Measurements from ENCODE around the gene IL1RAPL2. TPM values are rescaled to one million over a fixed set of nuclear protein-coding genes. Genes with fewer than 3 reads are reported as not detected.
"Not testable (repeated sequence)": the region's sequence is repeated elsewhere in the genome, so short reads cannot be mapped to it uniquely, and the experiment has no call there.

IL1RAPL2 gene
- polyA plus RNA-seq, 1 donor from 2014 or later = not detected

GRCh38 chrX:104647084-104647483 lies 81.1 kb downstream of the IL1RAPL2 start:
- peaks cover 2 to 4% (median 3%) of the 10 kb centered on the region in 3 donors for H3K9me3 Mint-ChIP-seq
- no peaks in the 10 kb centered on the region for H3K36me3 Mint-ChIP-seq

GRCh38 chrX:104659005-104659744 lies 93.2 kb downstream of the IL1RAPL2 start:
- H3K27me3 Mint-ChIP-seq = no peaks in the 10 kb centered on the region
- peaks cover 0 to 1% (median 0%) of the 10 kb centered on the region in 3 donors for H3K9me3 Mint-ChIP-seq
- no peak overlapping the region for H3K27ac Mint-ChIP-seq
- no peaks in the 10 kb centered on the region for H3K4me1 Mint-ChIP-seq
- H3K4me3 Mint-ChIP-seq = no peak overlapping the region
- H3K36me3 Mint-ChIP-seq = no peaks in the 10 kb centered on the region

More at GRCh38 chrX:104647084-104647483, 81.1 kb downstream of the IL1RAPL2 start:
- peak overlapping the region in 1 of 4 donors; percentile 79 for H3K4me3 Mint-ChIP-seq
- H3K4me1 Mint-ChIP-seq = no peaks in the 10 kb centered on the region
- H3K27ac Mint-ChIP-seq = no peak overlapping the region
- H3K27me3 Mint-ChIP-seq = peaks cover 1% of the 10 kb centered on the region

GRCh38 chrX:104660092-104660491 lies 94.1 kb downstream of the IL1RAPL2 start:
- no peaks in the 10 kb centered on the region for H3K36me3 Mint-ChIP-seq
- no peaks in the 10 kb centered on the region for H3K27me3 Mint-ChIP-seq
- H3K27ac Mint-ChIP-seq = no peak overlapping the region
- H3K4me1 Mint-ChIP-seq = no peaks in the 10 kb centered on the region
- H3K9me3 Mint-ChIP-seq = peaks cover 0 to 3% (median 0%) of the 10 kb centered on the region in 3 donors
- H3K4me3 Mint-ChIP-seq = no peak overlapping the region

- no peaks in the 10 kb centered on the region for H3K4me1 Mint-ChIP-seq
- H3K36me3 Mint-ChIP-seq = no peaks in the 10 kb centered on the region
- H3K9me3 Mint-ChIP-seq = peaks cover 0 to 3% (median 0%) of the 10 kb centered on the region in 3 donors
- H3K4me3 Mint-ChIP-seq = no peak overlapping the region
- no peak overlapping the region for H3K27ac Mint-ChIP-seq
- no peaks in the 10 kb centered on the region for H3K27me3 Mint-ChIP-seq
Observed at GRCh38 chrX:104662694-104663093, 96.7 kb downstream of the IL1RAPL2 start.

GRCh38 chrX:104665691-104666090 lies 99.7 kb downstream of the IL1RAPL2 start:
- no peak overlapping the region for H3K27ac Mint-ChIP-seq
- H3K36me3 Mint-ChIP-seq = no peaks in the 10 kb centered on the region
- H3K4me1 Mint-ChIP-seq = peaks cover 0 to 3% (median 0%) of the 10 kb centered on the region in 3 donors
- H3K4me3 Mint-ChIP-seq = no peak overlapping the region
- peaks cover 0 to 3% (median 0%) of the 10 kb centered on the region in 3 donors for H3K9me3 Mint-ChIP-seq
- no peaks in the 10 kb centered on the region for H3K27me3 Mint-ChIP-seq

GRCh38 chrX:104668550-104668949 lies 102.6 kb downstream of the IL1RAPL2 start:
- H3K4me3 Mint-ChIP-seq = no peak overlapping the region
- peaks cover 0 to 3% (median 0%) of the 10 kb centered on the region in 3 donors for H3K9me3 Mint-ChIP-seq
- H3K27me3 Mint-ChIP-seq = no peaks in the 10 kb centered on the region
- H3K27ac Mint-ChIP-seq = no peak overlapping the region
- H3K4me1 Mint-ChIP-seq = peaks cover 0 to 3% (median 0%) of the 10 kb centered on the region in 3 donors
- H3K36me3 Mint-ChIP-seq = no peaks in the 10 kb centered on the region

- Mint-ChIP-seq H3K4me1 (peaks cover 0 to 3% (median 0%) of the 10 kb centered on the region in 3 donors), H3K27ac (no peak overlapping the region), H3K27me3 (no peaks in the 10 kb centered on the region), H3K9me3 (peaks cover 0 to 3% (median 0%) of the 10 kb centered on the region in 3 donors), H3K36me3 (no peaks in the 10 kb centered on the region), H3K4me3 (no peak overlapping the region)
Observed at GRCh38 chrX:104669063-104669462, 103.1 kb downstream of the IL1RAPL2 start.

GRCh38 chrX:104670051-104670450 lies 104.1 kb downstream of the IL1RAPL2 start:
- peaks cover 0 to 3% (median 0%) of the 10 kb centered on the region in 3 donors for H3K4me1 Mint-ChIP-seq
- no peak overlapping the region for H3K27ac Mint-ChIP-seq
- H3K27me3 Mint-ChIP-seq = no peaks in the 10 kb centered on the region
- no peak overlapping the region for H3K4me3 Mint-ChIP-seq
- H3K9me3 Mint-ChIP-seq = peaks cover 0 to 2% (median 0%) of the 10 kb centered on the region in 3 donors
- no peaks in the 10 kb centered on the region for H3K36me3 Mint-ChIP-seq

- not testable (repeated sequence) for H3K27ac Mint-ChIP-seq, H3K4me3 Mint-ChIP-seq, H3K9me3 Mint-ChIP-seq, H3K4me1 Mint-ChIP-seq, H3K36me3 Mint-ChIP-seq, H3K27me3 Mint-ChIP-seq
Observed at GRCh38 chrX:104677517-104677916, 111.5 kb downstream of the IL1RAPL2 start.

- Mint-ChIP-seq H3K36me3 (no peaks in the 10 kb centered on the region), H3K27ac (no peak overlapping the region)
Observed at GRCh38 chrX:104679175-104679574, 113.2 kb downstream of the IL1RAPL2 start.

GRCh38 chrX:104681214-104681613 lies 115.2 kb downstream of the IL1RAPL2 start:
- no peaks in the 10 kb centered on the region for H3K27me3 Mint-ChIP-seq
- H3K9me3 Mint-ChIP-seq = peaks cover 0 to 5% (median 0%) of the 10 kb centered on the region in 3 donors
- H3K27ac Mint-ChIP-seq = no peak overlapping the region
- no peak overlapping the region for H3K4me3 Mint-ChIP-seq
- H3K36me3 Mint-ChIP-seq = no peaks in the 10 kb centered on the region
- H3K4me1 Mint-ChIP-seq = no peaks in the 10 kb centered on the region

More at GRCh38 chrX:104679175-104679574, 113.2 kb downstream of the IL1RAPL2 start:
- peaks cover 0 to 3% (median 0%) of the 10 kb centered on the region in 3 donors for H3K9me3 Mint-ChIP-seq
- no peaks in the 10 kb centered on the region for H3K4me1 Mint-ChIP-seq
- no peaks in the 10 kb centered on the region for H3K27me3 Mint-ChIP-seq
- no peak overlapping the region for H3K4me3 Mint-ChIP-seq

GRCh38 chrX:104684077-104684476 lies 118.1 kb downstream of the IL1RAPL2 start:
- H3K9me3 Mint-ChIP-seq = peaks cover 0 to 2% (median 0%) of the 10 kb centered on the region in 3 donors
- H3K4me1 Mint-ChIP-seq = no peaks in the 10 kb centered on the region
- no peaks in the 10 kb centered on the region for H3K36me3 Mint-ChIP-seq
- no peaks in the 10 kb centered on the region for H3K27me3 Mint-ChIP-seq
- H3K4me3 Mint-ChIP-seq = no peak overlapping the region
- no peak overlapping the region for H3K27ac Mint-ChIP-seq

GRCh38 chrX:104695593-104695992 lies 129.6 kb downstream of the IL1RAPL2 start:
- H3K9me3 Mint-ChIP-seq = peaks cover 0 to 2% (median 0%) of the 10 kb centered on the region in 3 donors
- H3K27ac Mint-ChIP-seq = no peak overlapping the region
- H3K36me3 Mint-ChIP-seq = no peaks in the 10 kb centered on the region
- H3K4me3 Mint-ChIP-seq = no peak overlapping the region
- peaks cover 4% of the 10 kb centered on the region for H3K27me3 Mint-ChIP-seq
- peaks cover 0 to 11% (median 6%) of the 10 kb centered on the region in 3 donors for H3K4me1 Mint-ChIP-seq

GRCh38 chrX:104696667-104697066 lies 130.7 kb downstream of the IL1RAPL2 start:
- Mint-ChIP-seq H3K27me3 (peaks cover 4% of the 10 kb centered on the region), H3K27ac (no peak overlapping the region), H3K4me3 (no peak overlapping the region), H3K36me3 (no peaks in the 10 kb centered on the region), H3K4me1 (peaks cover 0 to 11% (median 6%) of the 10 kb centered on the region in 3 donors), H3K9me3 (peaks cover 0 to 2% (median 0%) of the 10 kb centered on the region in 3 donors)

GRCh38 chrX:104697294-104697693 lies 131.3 kb downstream of the IL1RAPL2 start:
- Mint-ChIP-seq H3K4me3 (no peak overlapping the region), H3K9me3 (peaks cover 0 to 2% (median 0%) of the 10 kb centered on the region in 3 donors), H3K27ac (no peak overlapping the region), H3K27me3 (peaks cover 4% of the 10 kb centered on the region), H3K4me1 (peaks cover 0 to 11% (median 6%) of the 10 kb centered on the region in 3 donors), H3K36me3 (no peaks in the 10 kb centered on the region)

GRCh38 chrX:104707042-104707441 lies 141.0 kb downstream of the IL1RAPL2 start:
- no peaks in the 10 kb centered on the region for H3K4me1 Mint-ChIP-seq
- H3K27ac Mint-ChIP-seq = no peak overlapping the region
- no peaks in the 10 kb centered on the region for H3K36me3 Mint-ChIP-seq
- no peaks in the 10 kb centered on the region for H3K9me3 Mint-ChIP-seq
- no peak overlapping the region for H3K4me3 Mint-ChIP-seq
- H3K27me3 Mint-ChIP-seq = peaks cover 1% of the 10 kb centered on the region

Measured in IgD-negative memory B cell (primary cell).